DMS53 (cell line): ENCODE results near the gene C16orf82.
"Not testable (repeated sequence)": the region's sequence is repeated elsewhere in the genome, so short reads cannot be mapped to it uniquely, and the experiment has no call there.

ENCODE experiments used
- DNase-seq: peaks from one replicate; lab custom pipeline; 2025; lab: John Stamatoyannopoulos, UW

Gene C16orf82

DNA sequence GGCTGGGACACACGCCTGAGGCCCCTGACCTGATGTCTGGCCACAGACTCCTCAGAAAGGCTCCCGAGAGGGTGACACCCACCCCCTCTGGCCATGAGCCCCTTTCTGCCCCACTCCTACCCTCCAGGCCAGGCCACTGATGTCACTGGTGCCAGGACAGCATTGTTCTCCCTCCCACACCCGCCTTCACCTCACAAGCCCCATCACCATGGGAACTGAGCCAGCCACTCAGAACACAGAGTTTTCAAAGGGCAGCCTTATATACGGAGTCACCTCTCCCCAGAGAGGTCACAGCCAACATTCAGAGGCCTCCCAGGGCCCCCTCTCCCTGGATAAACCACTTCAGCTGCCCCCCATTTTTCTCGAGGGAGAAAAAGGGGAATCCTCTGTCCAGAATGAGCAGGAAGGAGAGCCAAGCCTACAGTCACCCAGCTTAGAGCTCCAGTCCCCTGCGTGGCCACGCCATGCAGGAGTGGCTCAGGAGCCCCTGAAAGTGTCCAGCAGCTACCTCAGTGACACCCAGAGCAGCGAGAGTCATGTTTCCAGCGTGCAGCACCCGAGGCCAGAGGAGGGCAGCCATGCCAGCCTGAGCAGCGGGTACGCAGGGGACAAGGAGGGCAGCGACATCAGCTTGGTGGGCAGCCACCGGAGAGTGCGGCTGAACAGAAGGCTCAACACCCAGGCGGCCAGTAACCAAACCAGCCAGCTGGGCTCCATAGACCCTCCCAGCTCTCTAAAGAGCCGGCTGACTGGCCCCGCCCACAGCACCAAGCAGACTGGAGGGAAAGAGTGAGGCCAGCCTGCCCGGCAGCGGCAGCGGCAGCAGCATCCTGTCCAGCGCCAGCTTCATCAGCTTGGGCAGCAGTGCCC, at the start of gene C16orf82:
C16orf82 (plus strand) TSS at position 260 of the 870 bp plus-strand sequence.
- no peak for DNase-seq

DNA sequence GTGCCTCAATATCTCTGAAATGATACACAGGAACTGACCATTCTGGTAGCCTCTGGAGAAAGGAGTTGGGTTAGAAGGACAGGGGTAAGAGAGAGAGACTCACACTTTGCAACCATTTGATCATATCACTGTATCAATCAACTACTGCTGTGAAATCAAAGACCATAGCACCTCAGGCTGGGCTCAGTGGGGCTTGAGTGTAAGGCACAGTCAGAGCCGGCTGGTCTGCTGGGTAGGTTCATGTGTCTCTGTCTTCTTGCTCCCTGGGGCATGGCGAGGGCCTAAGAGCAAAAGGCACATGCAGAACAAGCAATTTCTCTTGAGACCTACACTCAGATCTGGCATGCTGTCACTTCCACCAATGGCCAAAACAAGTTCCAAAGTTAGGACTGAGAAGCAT, 46.7 kb upstream of the C16orf82 start:
- no peak for DNase-seq

DNA sequence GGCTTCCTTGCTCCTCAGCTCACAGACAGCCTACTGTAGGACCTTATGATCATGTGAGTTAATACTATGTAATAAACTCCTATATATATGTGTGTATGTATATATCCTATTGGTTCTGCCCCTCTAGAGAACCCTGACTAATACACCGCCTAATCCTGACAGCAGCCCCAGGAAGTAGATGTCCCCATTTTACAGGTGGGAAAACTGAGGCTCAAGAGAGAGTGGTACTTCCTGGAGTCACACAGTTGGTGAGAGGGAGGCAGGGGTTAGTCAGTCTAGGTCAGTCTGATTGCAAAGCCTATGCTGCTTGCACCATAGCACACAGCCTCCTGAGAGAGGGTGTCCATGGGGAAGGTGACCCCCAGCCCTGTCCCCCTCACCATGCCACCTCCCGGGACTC, 42.7 kb upstream of the C16orf82 start:
- no peak for DNase-seq

DNA sequence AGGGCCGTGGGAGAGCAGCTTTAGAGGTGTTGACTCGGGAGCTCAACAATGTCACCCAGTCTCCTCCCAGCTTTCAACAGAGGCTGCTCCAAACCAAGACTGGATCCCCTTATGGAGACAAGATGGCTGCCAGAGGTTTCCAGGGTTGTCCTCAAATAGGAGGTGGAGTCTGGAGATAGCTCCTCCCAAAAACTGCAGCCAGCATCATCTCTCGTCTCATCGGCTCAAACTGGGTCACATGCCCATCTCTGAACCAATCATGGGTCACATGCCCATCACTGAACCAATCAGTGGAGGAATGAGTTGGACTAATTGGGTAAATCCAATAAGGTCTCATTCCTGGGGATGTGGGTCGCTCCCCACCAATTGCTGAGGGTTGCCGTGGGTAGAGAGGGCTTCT, 41.1 kb upstream of the C16orf82 start:
- no peak for DNase-seq

DNA sequence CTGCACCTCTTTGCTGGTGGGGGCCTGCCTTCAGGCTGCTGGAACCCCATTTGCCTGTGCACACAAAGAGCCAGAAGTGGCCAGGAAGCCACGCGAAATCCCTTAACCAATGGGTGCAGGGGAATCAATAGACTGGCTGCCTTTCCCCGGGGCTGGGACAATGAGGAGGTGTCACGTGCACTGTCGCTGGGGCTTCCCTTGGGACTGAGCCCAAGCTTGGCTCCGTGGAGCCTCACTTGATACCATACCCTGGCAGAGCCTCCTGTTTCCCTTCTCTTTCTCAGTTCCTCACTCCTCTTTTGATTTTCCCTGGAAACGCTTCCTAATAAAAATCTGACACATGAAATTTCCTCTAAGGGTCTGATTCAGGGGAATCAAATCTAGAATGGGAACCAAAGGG, 38.8 kb upstream of the C16orf82 start:
- no peak for DNase-seq

DNA sequence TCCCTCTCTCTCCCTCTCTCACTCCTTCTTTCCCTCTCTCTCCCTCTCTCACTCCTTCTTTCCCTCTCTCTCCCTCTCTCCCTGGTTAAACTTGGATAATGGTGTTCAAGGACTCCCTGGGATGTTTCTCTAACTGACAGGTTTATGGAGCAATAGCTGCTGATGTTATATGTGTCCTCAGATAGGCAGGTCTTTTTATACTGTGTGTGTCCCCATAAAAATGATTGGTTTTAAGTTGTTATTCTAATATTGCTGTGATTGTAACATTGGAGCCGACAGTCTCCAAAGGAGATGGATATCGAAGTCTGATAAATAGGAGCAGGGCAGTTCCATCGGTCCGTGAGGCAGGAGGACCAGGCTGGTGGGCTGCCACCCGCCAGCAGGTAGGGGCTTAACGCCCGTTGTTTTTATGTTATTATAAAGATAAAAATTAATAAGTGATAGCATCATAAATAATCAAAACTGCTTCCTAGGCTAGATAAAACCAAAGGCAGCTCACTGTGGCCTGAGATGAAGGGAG, 38.1 kb upstream of the C16orf82 start:
- DNase-seq, result no peak

DNA sequence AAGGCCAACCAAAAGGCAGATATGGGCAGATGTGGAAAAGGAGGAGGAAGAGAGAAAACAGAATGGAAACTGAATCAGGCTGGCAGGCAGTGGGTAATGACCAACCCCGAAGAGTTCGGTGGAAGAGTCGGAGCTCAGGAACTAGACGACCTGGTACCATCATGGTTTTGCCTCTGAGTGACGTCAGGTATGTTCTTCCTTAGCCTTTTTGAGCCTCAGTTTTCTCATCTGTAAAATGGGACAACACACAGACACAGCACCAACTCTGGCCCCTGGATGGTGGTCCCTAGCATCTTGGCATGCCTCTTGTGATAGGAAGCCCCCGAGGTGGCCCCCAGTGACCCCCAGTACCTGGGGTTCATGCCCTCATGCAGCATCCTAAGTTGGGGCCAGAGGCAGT, 37.2 kb upstream of the C16orf82 start:
- no peak for DNase-seq

DNA sequence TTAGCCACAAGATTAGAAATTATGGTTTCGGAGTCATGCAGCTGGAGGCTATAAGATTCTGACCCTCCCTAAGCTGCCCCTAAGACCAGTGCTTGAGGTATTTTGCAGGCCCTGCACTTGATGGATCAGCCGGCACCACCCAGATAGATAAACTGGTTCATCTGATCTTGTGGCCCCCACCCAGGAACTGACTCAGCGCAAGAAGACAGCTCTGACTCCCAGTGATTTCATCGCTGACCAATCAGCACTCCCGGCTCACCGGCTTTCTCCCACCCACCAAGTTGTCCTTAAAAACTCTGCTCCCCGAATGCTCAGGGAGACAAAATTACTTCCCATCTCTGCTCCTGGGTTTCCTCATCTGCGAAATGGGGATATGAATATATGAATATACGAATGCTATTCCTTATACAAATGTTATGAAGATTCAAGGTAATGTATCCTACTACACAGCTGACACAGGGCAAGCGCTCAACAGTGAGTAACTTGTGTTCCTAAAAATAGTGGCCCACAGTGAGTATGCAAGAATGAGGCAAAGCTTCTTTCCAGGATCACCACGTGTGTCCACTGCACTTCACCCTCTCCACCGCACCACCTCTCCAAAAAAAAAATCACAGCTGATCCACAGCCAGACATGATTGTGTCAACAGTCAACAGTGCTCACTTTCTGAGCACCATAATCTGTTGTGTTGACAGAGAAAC, 33.3 kb upstream of the C16orf82 start:
- DNase-seq, result no peak

DNA sequence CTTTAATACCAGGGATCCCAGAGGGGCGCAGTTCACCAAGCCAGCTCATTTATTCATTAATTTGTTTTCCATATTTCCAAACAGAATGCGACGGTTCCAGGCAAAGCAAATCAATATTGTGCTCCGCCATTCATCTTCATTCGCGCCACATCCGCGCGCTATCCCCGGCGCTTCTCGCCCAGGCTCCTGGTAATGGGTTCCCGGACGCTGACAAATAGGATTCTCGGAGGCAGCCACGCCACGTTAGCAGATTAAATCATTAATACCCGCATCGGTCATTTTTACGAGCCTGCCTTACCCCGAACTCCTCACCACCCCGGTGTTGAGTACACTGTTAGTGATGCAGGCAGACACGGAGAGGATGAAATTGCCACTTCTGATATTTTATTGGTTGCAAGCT, 26.0 kb upstream of the C16orf82 start:
- DNase-seq, result no peak

DNA sequence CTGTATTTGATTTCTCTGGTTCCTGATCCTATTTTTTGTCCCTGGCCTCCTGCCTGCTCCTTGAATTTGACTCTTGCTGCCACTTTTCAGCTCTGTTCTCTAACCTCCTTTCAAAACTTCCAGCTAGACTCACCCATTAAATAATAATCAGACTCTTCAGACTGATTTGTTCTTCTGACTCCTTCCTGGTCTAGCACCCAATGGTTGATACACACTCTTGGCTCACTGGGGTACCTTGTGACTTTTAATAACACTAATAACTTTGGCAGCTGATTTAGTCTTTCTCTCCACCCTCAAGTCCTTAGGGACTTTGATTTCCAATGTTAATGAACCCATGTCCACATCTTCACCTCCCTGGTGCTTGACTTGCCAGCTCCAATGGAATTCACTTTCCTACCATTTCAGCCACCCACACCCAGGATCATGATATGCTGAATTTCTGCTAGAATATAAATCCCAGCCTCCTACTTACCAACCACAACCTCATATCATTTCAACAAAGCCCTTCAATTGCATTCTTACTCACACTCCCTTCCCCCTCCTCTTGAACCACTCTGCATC, 19.7 kb upstream of the C16orf82 start:
- no peak for DNase-seq

DNA sequence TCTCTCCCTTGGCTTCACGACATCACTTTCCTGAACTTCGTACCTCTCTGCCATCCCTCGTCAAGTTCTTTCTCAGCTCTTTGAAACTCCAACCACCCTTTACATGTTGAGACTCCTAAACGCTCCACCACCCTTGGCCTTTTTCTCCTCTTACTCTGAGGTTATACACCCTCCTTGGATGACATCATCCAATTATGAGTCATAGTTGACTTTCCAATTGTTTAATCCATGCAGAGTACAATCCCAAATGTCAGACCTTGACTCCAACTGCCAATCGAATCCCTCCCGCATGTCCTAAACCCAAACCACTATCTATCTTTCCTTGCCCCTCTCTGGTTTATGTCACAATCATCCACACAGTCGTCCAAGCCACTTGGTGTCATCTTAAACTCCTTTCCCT, 18.4 kb upstream of the C16orf82 start:
- no peak for DNase-seq

DNA sequence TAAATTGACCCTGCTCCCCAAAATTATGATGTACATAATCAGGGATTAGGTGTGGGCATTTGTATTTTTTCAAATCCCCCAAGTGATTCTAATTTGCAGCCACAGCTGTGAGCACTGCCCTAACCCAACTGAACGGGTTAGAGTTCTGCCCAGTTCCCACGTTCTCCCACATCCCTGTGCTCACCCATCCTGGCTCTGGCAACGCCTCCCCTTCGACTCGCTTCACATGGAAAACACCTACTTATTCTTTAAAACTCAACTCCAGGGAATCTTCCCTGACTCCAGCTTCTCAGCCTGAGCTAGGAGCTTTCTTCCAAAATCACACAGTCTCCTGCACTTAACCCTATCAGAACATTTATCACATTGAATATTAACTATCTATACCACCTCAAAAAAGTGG, 17.6 kb upstream of the C16orf82 start:
- DNase-seq, result no peak

DNA sequence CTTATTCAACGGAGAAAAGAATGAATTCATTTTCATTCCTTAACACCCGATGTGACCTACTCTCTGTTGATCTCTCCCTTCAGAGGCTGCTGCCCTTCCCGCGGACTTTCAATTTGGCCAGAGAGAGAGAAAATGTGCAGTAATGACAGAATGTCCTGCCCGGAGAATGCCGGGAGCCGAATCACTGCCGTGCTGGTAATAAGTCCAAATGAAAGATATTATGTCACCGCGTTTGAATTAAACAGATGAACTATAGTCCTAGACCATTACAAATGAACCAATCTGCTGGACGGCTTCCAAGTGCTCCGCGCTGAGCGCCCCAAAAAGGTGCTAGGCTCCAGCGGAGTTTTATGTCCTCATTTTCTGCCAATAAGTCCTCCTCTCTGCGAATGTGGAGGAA, 14.7 kb upstream of the C16orf82 start:
- no peak for DNase-seq

DNA sequence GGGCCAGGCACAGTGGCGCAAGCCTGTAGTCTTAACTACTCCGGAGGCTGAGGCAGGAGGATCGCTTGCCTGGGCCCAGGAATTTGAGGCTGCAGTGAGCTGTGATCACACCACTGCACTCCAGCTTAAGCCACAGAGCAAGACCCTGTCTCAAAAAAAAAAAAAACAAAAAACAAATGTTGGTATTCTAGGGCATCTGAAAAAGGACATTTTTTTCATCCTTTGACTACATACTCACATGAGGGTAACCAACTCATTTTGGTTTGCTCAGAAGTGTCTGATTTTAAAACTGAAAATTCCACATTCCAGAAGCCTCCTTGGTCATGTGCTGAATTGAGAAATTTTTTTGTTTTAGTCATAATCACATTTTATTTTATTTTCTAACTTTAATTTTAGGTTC, 12.7 kb upstream of the C16orf82 start:
- DNase-seq, result no peak

DNA sequence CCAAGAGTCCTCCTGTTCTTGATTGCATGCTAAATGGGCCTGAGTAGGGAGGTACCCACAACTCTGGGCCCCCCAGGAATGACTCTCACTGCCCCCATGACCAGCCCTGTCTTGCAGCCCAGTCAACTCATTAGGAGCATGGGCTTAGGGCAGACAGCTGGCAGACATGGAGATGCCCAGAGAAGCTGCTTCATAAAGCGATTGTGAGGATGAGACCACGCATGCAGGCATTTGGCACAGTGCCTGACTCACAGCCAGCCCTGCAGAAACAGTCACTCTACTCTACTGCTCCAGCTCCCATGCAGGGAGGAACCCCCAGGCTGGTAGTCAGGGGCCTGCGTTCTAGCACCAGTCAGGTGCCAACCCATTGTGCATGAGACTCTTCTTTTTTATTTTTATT, 8.4 kb upstream of the C16orf82 start:
- DNase-seq, result no peak

DNA sequence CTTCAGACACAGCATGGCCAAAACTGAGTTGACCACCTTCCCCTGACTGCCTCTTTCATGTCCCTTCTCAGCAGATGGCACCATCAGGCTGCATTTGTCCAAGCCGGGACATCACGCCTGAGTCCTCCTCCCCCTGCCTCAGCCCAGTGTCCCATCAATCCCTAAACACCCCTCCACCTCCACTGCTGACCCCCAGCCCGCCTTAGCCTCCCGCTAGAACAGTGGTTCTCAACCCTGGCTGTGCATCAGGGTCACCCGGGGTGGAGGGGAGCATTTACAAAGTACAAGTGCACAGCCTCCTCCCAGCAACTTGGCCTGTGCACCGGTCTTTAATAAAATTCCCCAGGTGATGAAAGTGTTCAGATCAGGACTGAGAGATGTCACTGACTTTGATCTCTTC, 4.0 kb downstream of the C16orf82 start:
- no peak for DNase-seq

DNA sequence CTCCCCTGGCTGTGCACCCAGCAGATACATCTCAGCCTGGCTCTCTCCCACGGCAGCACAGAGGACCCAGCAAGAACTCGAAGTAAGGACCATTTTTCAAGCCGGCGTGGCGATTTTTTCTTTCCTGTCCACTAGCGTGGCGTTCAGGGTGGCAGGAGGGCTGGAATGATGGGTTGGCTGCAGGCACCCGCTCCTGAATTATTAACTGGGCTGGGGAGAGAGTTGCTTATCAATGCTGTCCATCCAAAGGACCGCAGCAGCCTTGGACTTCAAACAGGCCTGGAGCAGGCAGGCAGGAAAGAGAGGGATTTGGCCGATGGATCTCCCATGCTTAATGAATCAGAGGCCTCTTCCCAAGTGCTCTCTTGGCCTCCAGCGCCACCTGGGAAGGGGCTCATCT, 7.0 kb downstream of the C16orf82 start:
- DNase-seq, result no peak

DNA sequence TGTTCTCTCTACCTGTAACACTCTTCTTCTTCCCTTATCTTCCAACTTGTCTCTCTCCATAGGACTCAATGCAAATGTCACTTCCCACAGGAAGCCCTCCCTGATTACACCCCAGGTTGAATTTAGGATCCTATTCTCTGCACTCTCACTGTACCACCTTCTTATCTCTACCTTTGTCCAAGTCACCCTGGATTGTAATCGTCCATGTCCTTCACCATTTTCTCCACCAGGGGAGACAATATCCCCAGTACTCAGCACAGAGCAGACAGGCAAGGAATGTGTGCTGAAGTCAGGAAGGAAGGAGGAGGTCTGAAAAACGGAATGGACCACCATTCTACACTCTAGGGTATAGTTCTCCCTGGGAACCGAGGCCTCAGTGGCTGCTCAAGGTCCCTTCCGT, 14.2 kb downstream of the C16orf82 start:
- DNase-seq, result no peak

DNA sequence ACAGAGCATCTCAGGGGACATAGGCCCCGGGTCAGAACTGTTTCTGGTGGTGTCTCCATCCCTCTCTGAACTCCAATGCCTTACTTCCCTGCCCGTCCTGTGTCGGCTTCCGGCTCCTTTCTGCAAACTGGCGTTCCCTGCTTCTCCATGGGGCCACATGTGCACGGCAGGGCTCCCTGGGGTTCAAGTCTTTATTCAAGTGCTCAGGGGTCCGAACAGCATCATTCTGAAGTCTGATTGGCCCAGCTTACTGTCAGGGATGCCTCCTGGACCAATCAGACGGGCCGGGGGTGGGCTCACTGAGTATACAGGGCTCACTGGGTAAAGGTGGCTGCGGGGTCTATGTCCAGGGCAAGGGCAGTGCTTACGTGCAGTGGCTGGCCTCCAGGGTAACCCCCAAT, 17.1 kb downstream of the C16orf82 start:
- no peak for DNase-seq

DNA sequence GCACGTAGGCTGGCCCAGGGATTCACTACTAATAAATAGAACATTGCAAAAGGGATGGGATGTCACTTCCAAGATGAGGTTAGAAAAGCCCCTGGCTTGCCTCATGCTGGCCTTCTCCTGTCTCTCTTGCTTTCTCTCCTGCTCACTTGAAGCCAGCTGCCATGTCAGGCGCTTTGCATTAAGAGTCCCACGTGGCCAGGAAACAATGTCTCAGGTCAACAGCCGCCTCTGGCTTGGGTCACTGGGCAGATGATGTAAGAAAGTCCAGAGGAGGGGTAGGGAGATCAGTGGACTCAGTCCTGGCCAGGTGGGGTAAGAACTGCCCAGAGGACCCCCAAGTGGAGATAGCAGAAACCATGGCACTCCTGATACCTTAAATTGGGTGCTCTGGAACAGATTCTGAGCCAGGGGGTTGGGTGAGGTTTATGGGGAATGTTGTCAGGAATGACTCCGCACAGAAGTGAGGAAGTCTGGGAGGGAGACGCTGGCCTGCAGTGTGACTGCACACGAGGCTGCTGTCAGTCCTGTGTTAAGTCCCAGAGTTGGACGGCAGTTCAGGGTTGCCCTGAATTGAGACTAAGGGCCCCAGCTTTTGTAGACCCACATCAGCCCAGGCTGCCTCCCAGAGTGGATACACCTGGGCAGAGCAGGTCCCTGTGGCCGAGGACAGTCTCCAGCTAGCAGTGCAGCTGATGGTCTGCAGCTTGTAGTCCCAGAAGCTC, 17.7 kb downstream of the C16orf82 start:
- DNase-seq, result peak; percentile 6

DNA sequence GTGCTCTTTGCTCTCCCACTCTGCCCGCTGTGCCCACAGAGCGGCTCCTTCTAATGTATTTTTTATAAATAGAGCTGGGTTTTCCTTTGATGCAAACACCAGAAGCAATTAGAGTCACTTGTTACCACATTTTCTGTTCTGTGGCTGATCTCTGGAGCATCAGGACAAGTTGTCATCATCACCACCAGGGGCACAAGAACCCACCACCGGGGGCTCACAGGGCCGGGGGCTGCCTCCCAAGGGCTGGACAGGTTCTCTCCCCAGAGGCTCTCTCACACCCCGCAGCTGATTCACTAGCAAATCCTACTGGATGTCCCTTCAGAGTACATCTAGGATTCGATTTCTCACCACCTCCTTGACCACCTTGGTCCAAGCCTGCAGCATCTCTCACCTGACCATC, 18.5 kb downstream of the C16orf82 start:
- no peak for DNase-seq

DNA sequence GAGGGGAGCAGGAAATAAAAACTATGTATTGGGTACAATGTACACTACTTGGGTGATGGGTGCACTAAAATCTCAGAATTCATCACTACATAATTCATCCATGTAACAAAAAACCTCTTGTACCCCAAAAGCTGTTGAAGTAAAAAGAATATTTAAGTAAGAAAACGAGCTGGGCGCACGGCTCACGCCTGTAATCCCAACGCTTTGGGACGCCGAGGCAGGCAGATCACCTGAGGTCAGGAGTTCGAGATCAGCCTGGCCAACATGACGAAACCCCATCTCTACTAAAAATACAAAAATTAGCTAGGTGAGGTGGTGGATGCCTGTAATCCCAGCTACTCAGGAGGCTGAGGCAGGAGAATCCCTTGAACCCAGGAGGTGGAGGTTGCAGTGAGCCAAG, 19.3 kb downstream of the C16orf82 start:
- DNase-seq, result not testable (repeated sequence)
